ENCODE results near the gene HOXC6.
A peak's percentile ranks its signal among the peaks of the same experiment; 100 is the strongest.

Gene HOXC6

GRCh38 chr12:54002278-54002914 is 25.8 kb upstream of the HOXC6 start:
- DNase-seq (ENCODE audit: low read depth in 2 of 2), result no peak

GRCh38 chr12:54002915-54003389 is 25.3 kb upstream of the HOXC6 start:
- no peak for DNase-seq (ENCODE audit: low read depth in 2 of 2)

GRCh38 chr12:54003625-54004024 is 24.6 kb upstream of the HOXC6 start:
- DNase-seq (ENCODE audit: low read depth in 2 of 2), result no peak

DNA sequence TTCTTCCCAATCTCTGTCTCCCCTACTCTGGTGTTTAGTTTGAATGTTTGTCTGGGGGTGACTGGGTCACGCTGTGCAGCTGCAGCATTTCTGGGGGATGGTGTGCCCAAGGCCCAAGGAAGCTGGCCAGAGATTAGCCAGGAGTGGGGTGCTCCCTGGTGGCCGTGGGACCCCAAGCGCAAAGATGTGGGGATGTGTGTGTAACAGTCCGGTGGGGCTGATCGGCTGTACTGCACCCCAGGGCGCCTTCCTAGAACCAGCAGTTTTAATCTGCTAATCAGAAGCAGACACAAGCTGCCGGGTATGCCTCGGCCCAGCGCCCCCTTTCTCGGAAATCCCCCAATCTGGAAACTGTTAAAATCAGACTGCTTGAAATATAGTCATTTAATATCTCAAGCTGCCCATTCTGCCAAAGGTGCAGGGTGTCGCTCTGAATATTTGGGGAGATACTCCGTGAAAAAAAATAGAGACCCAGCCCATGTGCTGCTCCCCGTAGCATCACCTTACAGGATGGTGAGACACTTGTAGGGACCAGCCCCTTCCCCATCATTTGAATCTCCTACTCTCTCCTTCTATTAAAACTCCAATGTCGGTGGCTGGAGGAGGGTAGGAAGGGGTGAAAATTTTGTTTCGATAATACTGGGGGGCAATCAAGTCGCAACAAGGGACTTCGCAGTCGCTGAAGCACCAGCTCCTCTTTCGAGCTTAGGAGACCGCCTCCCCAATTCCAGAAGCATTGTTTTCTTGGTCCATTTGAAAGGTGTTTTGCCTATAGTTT is 24.0 kb upstream of the HOXC6 start:
- no peak for DNase-seq (ENCODE audit: low read depth in 2 of 2)

- DNase-seq (ENCODE audit: low read depth in 2 of 2), result no peak
Observed at GRCh38 chr12:54004841-54005530, 23.3 kb upstream of the HOXC6 start.

GRCh38 chr12:54005531-54005852 is 22.7 kb upstream of the HOXC6 start:
- DNase-seq (ENCODE audit: low read depth in 2 of 2), result no peak

DNA sequence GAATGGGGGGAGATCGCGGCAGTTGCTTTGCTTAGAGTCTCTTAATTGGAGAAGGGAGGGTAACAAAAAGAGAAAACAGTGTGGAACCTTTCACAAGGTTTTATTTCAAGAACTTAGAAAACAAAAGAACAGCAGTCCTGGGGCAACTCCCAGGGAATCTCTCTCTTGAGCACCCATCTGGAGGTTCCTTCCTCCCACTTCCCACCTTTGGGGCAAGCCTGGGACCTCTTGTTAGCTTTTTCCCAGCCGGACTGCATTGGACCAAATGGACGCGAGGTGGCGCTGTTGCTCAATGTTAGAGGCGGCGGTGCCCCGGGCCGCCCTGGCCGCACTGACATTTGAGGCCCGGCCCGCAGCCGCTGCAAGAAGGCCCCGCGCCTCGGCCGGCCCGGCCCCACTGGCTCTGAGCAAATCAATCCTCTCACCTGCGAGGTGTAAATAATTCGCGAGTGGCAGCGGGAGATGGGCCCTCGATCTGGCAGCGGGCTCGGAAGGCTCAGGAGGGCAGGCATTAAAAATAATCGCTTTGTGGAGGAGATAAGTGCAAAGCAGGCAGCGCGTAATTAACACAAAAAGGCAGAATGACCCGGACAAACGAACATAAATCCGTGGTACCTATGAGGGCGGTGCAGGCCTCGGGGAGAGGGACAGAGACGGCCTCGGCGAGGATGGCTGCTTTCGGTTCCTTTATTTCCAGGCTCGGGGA is 22.2 kb upstream of the HOXC6 start:
- peak; percentile 65 to 80 for DNase-seq (ENCODE audit: low read depth in 2 of 2)

GRCh38 chr12:54006559-54007220 is 21.6 kb upstream of the HOXC6 start:
- no peak for DNase-seq (ENCODE audit: low read depth in 2 of 2)

GRCh38 chr12:54007538-54008259 is 20.5 kb upstream of the HOXC6 start:
- DNase-seq (ENCODE audit: low read depth in 2 of 2), result no peak

DNA sequence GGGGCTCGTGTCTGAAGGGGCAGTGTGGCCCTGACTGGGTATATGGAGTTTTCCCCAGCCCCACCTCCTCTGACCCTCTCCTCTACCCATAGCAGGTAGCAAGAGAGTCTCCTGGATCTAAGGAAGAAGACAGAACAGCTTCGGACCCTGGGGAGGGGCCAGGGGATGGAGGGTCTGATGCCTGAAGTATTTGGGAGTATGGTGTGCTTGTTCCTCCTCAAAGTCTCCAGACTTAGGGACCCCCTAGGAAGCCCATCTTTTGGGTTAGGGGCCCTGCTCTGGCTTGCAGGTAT is 20.0 kb upstream of the HOXC6 start:
- DNase-seq (ENCODE audit: low read depth in 2 of 2), result no peak

DNA sequence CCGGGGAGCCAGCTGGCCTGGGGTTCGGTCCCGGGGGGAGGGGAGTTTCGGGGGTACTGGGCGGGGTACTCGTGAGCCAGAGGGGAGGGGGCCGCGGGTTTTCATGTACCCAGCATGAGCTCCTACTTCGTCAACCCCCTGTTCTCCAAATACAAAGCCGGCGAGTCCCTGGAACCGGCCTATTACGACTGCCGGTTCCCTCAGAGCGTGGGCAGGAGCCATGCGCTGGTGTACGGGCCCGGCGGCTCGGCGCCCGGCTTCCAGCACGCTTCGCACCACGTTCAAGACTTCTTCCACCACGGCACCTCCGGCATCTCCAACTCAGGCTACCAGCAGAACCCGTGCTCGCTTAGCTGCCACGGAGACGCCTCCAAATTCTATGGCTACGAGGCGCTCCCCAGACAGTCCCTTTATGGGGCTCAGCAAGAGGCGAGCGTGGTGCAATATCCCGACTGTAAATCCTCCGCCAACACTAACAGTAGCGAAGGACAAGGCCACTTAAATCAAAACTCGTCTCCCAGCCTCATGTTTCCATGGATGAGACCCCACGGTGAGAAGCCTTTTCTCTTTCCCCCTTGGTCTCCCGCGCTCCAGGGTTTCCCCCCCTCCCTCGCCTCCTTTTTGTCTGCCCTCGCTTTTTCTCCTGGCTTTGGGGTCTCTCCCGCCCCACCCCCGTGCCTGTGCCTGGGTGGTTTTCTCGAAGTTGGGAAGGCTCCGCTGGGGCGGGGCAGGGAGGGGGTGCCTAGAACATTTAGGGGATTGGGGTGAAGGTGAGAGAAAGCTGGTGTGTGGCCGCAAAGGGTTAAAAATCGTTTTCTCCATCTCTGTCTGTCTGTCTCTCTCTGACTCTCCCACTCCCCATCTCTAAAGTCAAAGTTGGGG is 18.8 kb upstream of the HOXC6 start:
- DNase-seq (ENCODE audit: low read depth in 2 of 2), result no peak

GRCh38 chr12:54010053-54010971 is 17.9 kb upstream of the HOXC6 start:
- DNase-seq (ENCODE audit: low read depth in 2 of 2), result no peak

GRCh38 chr12:54010972-54011664 is 17.1 kb upstream of the HOXC6 start:
- DNase-seq (ENCODE audit: low read depth in 2 of 2), result no peak

DNA sequence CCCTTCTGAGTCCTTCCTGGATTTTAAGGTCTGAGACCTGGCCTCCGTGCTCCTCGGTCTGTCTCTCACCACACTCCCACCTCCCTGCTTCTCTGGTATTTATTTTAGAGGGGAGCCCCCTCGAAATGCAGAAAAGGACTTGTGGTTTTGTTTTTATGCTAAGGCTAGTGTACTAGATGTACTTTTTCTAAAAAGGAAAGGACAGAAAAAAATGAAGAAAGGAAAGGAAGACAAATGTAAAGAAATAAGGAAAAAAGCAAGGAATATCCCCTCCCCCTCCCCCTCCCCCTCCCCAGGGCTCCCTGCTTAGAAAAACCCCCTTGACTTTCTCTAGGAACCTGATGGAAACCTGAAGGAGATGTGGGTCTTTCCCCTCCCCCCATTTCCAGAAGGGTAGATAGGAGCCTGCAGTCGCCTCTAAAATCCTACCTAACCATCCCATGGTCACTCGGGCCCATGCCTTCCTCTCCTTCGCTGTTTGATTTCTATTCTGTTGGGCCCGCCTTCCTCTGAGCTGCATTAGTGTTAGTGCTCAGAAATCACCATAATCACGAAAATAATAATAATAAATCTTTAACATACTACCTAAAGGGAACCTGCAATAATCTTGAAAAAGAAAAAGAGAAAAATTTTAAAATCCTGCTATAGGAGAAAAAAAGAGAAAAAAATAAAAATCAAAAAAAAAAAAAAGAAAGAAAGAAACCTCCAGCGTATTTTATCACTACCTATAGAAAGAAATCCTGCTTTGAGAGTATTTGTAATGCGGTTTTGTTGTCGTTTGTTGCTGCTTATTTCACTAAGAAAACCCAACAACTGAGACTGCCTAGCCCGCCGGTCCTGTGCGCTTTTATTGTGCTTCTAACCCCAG is 16.3 kb upstream of the HOXC6 start:
- no peak for DNase-seq (ENCODE audit: low read depth in 2 of 2)

DNA sequence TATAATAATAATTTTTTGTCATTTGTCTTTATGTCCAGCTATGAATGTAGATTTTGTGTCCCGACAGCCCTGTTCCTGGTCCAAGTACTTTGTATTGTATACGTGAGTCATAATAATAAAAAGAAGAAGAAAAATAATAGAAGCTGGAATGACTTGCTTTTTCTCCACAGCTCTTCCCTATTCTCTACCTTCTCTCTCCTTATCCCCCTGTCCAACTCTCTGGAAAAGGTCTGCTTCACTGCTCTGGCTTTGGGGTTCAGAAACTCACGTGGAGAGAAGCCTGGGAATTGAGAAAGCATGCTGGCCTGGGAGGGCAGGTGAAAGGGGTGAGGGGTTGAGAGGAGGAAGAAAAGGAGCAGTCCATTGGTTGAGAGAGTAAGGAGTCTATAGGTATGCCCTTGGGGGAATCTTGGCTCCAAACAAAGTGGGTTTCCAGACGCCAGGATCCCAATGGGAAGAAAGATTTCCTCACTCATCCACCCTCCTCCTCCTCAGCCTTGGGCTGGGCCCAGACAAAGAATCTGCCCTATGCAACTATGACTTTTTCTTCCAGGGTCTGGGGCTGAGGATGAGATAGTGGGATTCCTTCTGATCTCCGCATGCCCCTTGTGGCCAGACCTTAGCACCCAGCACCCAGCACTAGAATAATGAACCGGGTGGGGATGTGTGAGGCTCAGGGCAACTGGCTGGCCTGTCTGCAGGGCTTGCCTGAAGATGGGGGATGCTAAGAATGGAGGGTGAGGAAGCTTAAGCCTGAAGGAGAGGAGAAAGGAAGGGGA is 15.4 kb upstream of the HOXC6 start:
- DNase-seq (ENCODE audit: low read depth in 2 of 2), result no peak

GRCh38 chr12:54014377-54015017 is 13.7 kb upstream of the HOXC6 start:
- no peak for DNase-seq (ENCODE audit: low read depth in 2 of 2)
